Stimulated activated naive B cell treated with anti-CD40 and anti-IgM and Interleukin-4, amounts not matched to agents 10 μg/mL and 1 μg/mL and 100 μg/mL, for 72 hours (primary cell): ENCODE data around the gene RPSA.
"Not testable (repeated sequence)": the region's sequence is repeated elsewhere in the genome, so short reads cannot be mapped to it uniquely, and the experiment has no call there.

ENCODE experiments used
- ATAC-seq, 2 donors: fragments of 150-1000 bp; cut with Tn5 transposase; replicated peaks; 2 replicates each; pipeline ENCODE4 v1.10.0; 2021; ENCODE audit warnings: moderate library complexity in 1 of 2
- DNase-seq: peaks from one replicate; pipeline ENCODE4 v3.0.0; 2021
- H3K27ac Mint-ChIP-seq: one replicate; pipeline ENCODE4 v1.8.0; 2022; ENCODE audit warnings: mild to moderate bottlenecking, mixed read lengths
- H3K27me3 Mint-ChIP-seq, 2 donors: one replicate each; pipeline ENCODE4 v1.8.0; 2022; ENCODE audit warnings: mixed read lengths in 2 of 2
- H3K36me3 Mint-ChIP-seq, 2 donors: one replicate each; pipeline ENCODE4 v1.8.0; 2022; ENCODE audit warnings: mixed read lengths in 2 of 2, mild to moderate bottlenecking in 1 of 2
- H3K4me1 Mint-ChIP-seq, 2 donors: one replicate each; pipeline ENCODE4 v1.8.0; 2022; ENCODE audit warnings: mixed read lengths in 2 of 2, mild to moderate bottlenecking in 1 of 2
- H3K4me3 Mint-ChIP-seq, 2 donors: one replicate each; pipeline ENCODE4 v1.8.0; 2022; ENCODE audit warnings: mild to moderate bottlenecking in 2 of 2, mixed read lengths in 2 of 2, moderate library complexity in 1 of 2
- H3K9me3 Mint-ChIP-seq, 2 donors: one replicate each; pipeline ENCODE4 v1.8.0; 2022; ENCODE audit warnings: mixed read lengths in 2 of 2, mild to moderate bottlenecking in 1 of 2

RPSA gene

DNA sequence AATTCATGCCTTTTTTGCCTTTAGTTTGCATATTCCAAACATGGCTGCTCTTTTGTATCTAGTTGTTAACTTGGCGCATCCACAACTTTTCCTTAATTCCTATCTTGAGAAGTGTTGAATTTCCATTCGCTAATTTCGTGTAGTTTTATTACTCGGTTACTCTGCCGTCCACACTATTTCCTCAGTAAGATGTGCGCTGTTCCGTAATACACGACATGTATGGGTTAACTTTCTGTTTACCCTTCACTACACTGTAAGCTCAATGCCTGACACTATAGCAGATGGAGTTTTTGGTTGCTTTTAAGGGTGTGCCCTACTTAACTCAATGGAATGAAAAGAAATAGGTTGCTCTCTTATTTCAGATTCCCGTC is 724 bp downstream of the RPSA start:
- peaks cover 28 to 36% of the 10 kb centered on the region in 2 donors for H3K4me1 Mint-ChIP-seq
- DNase-seq = no peak

DNA sequence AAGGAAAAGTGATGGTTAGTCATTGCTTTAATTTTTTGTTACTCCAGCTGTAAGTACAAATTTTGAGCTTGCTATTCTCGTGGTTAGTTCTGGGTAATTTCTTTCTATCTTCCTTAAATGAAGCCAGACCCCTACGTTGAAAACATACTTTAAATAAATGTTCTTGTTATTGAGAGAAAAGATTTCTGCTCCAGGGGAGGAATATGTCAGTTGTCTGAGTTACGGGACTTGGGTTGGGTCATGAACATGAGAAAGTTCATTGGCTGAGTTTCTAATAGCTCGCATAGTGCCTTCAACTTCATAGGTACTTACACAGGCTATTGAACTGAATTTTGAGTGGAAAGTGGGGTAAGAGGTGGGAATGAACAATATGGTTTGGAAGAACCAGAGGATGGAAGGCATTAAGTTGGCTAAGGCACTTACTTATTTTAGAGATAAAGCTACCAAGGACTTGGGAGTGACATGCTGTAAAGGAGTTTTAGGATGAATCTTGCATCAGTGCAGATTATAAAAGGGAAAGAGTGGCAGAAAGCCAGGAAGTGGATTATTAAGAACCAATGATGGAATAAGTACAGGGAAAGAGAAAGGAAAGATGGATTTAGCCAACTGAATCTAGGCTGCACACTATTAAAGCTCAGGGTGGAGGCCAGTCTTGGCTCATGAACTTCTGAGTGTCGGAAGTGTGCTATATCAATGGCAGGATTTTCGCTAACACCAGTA is 1.4 kb downstream of the RPSA start:
- H3K9me3 Mint-ChIP-seq = no peaks in the 10 kb centered on the region
- no peak for ATAC-seq
- H3K4me3 Mint-ChIP-seq = peak overlapping the region; percentile 90 to 93
- no peaks in the 10 kb centered on the region for H3K27me3 Mint-ChIP-seq
- peaks cover 28 to 43% of the 10 kb centered on the region in 2 donors for H3K4me1 Mint-ChIP-seq
- peaks cover 48 to 53% of the 10 kb centered on the region in 2 donors for H3K36me3 Mint-ChIP-seq
- DNase-seq = no peak
- H3K27ac Mint-ChIP-seq = peak overlapping the region; percentile 98

More for the DNA sequence above, 724 bp downstream of the RPSA start:
- Mint-ChIP-seq H3K27ac (peak overlapping the region; percentile 98), H3K9me3 (no peaks in the 10 kb centered on the region), H3K4me3 (peak overlapping the region; percentile 90 to 93), H3K27me3 (no peaks in the 10 kb centered on the region), H3K36me3 (peaks cover 42 to 48% of the 10 kb centered on the region in 2 donors)
- no peak for ATAC-seq

DNA sequence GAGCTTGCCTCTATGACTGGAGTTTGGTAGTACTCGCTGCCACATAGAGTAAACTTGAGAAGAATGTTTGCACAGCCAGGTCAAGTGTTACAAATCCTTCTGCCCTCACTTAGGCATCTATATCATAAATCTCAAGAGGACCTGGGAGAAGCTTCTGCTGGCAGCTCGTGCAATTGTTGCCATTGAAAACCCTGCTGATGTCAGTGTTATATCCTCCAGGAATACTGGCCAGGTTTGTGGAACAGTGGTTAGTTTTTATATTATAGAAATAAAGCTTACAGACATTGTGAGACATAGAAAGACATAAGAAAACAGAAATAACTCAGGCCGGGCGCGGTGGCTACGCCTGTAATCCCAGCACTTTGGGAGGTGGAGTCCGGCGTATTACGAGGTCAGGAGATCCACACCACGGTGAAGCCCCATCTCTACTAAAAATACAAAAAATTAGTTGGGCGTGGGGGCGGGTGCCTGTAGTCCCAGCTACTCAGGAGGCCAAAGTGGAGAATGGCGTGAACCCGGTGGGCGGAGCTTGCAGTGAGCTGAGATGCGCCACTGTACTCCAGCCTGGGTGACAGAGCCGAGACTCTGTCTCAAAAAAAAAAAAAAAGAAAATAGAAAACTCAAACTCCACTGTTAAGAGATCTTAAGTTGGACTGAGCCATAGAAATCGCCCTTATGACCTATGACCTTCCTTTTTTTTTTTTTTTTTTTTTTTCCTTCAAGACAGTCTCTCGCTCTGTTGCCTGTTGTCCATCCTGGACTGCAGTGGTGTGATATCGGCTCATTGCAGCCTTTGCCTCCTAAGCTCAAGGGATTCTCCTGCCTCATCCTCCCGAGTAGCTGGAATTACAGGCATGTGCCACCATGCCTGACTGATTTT is 2.2 kb downstream of the RPSA start:
- Mint-ChIP-seq H3K36me3 (peaks cover 49 to 59% of the 10 kb centered on the region in 2 donors), H3K27ac (peak overlapping the region; percentile 98), H3K4me1 (peaks cover 28 to 44% of the 10 kb centered on the region in 2 donors), H3K27me3 (no peaks in the 10 kb centered on the region), H3K4me3 (peak overlapping the region; percentile 90 to 93), H3K9me3 (no peaks in the 10 kb centered on the region)
- ATAC-seq = no peak
- no peak for DNase-seq

GRCh38 chr3:39409514-39410136 is 3.1 kb downstream of the RPSA start:
- Mint-ChIP-seq H3K27me3 (no peaks in the 10 kb centered on the region), H3K9me3 (no peaks in the 10 kb centered on the region), H3K4me3 (peak overlapping the region; percentile 72 to 73), H3K36me3 (peaks cover 52 to 64% of the 10 kb centered on the region in 2 donors), H3K4me1 (peaks cover 25 to 44% of the 10 kb centered on the region in 2 donors), H3K27ac (peak overlapping the region; percentile 98)
- DNase-seq (no peak), ATAC-seq (no peak)

DNA sequence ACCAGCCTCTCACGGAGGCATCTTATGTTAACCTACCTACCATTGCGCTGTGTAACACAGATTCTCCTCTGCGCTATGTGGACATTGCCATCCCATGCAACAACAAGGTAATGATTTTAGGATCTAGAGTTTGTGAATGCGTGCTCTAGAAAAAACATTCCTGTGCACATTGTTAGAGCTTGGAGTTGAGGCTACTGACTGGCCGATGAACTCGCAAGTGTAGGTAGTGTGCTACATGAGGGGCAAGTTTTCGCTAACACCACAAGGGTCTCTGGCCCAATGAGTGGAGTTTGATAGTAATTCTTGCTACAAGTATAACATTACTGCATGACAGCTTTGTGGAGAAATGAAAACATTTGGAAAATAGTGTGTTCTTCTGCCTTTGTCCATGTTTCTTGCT is 4.4 kb downstream of the RPSA start:
- DNase-seq = no peak
- H3K27me3 Mint-ChIP-seq = no peaks in the 10 kb centered on the region
- no peaks in the 10 kb centered on the region for H3K9me3 Mint-ChIP-seq
- no peak for ATAC-seq
- H3K4me1 Mint-ChIP-seq = peaks cover 26 to 42% of the 10 kb centered on the region in 2 donors
- peaks cover 56 to 73% of the 10 kb centered on the region in 2 donors for H3K36me3 Mint-ChIP-seq
- peak overlapping the region in 1 of 2 donors; percentile 56 for H3K4me3 Mint-ChIP-seq
- H3K27ac Mint-ChIP-seq = no peak overlapping the region

- peaks cover 45 to 59% of the 10 kb centered on the region in 2 donors for H3K36me3 Mint-ChIP-seq
- DNase-seq = no peak
- peaks cover 21 to 41% of the 10 kb centered on the region in 2 donors for H3K4me1 Mint-ChIP-seq
- ATAC-seq = no peak
- H3K9me3 Mint-ChIP-seq = no peaks in the 10 kb centered on the region
- no peak overlapping the region for H3K4me3 Mint-ChIP-seq
- peak overlapping the region; percentile 67 for H3K27ac Mint-ChIP-seq
- H3K27me3 Mint-ChIP-seq = no peaks in the 10 kb centered on the region
These were observed 6.2 kb downstream of the RPSA start for GRCh38 chr3:39412668-39413260.

DNA sequence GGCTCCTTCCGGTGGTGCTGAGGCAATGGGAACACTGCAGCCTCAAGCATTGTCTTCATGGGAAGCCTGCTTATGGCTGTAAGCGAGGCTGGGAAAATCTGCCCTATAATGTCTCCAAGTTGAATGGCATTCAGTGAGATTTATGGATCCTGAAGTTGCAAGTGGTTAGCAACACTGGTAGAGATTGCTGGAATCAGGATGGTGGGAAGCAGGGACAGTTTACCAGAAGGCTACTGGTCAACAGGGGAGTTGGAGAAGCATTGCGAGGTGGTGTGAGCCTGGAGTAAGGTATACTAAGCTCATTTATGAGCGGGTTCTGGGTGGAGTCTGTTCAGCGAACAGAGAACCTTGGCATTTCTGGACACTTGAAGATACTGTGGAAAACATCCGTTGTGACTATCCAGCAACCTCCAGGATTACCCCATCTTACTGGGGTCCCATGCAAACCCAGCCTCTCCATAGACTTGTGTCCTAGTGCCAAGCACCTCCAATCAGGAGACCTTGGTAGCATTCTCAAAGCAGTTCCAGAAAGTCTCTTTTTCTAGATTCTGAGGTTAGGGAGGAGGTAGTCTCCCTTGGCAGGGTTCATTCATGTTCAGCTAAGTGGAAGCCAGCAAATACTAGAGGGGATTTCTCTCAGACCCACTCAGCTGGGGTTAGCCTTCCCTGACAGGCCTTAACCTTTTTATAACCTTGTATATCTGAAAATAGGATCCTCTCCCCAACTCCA is 7.3 kb downstream of the RPSA start:
- H3K4me1 Mint-ChIP-seq = peaks cover 20 to 42% of the 10 kb centered on the region in 2 donors
- peak overlapping the region; percentile 69 for H3K27ac Mint-ChIP-seq

DNA sequence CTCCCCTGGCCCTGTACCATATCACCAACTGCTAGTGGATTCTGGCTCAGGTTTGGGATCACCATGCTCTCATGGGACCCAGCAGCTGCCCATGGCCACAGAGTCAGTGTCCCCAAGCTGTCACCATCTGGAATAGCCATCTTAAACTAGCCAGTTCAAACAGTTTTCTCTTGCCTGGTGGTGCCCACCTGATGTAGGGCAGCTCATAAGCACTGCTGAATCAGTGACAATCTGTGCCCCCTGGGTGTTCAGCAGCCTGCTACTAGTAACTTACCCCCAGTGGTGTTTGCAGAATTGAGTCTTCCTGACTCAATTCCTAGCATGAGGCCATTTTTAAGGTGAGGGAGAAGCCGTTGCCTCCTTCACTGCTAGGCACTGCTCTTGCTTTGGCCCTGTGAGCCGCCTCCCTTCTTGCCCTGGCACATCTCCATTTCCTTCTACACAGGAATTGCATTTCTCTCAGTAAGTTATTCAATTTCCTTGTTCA is 7.9 kb downstream of the RPSA start:
- Mint-ChIP-seq H3K4me1 (peaks cover 18 to 36% of the 10 kb centered on the region in 2 donors), H3K27ac (peak overlapping the region; percentile 22), H3K9me3 (no peaks in the 10 kb centered on the region), H3K4me3 (peak overlapping the region in 1 of 2 donors; percentile 8), H3K36me3 (peaks cover 33 to 49% of the 10 kb centered on the region in 2 donors), H3K27me3 (peaks cover 0 to 6% of the 10 kb centered on the region in 2 donors)
- ATAC-seq (peak; percentile 14 to 28), DNase-seq (no peak)

More for the DNA sequence above, 7.3 kb downstream of the RPSA start:
- Mint-ChIP-seq H3K4me3 (no peak overlapping the region), H3K9me3 (no peaks in the 10 kb centered on the region), H3K27me3 (peaks cover 0 to 6% of the 10 kb centered on the region in 2 donors), H3K36me3 (peaks cover 37 to 53% of the 10 kb centered on the region in 2 donors)
- ATAC-seq (peak; percentile 4 to 19), DNase-seq (no peak)

DNA sequence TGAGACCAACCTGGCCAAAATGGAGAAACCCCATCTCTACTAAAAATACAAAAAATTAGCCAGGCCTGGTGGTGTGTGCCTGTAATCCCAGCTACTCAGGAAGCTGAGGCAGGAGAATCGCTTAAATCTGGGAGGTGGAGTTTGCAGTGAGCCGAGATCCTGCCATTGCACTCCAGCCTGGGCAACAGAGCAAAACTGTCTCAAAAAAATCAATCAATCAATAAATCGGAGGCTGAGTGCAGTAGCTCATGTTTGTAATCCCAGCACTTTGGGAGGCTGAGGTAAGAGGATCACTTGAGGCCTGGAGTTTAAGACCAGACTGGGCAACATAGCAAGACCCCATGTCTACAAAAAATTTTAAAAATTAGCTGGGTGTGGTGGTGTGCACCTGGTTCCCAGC is 8.8 kb downstream of the RPSA start:
- not testable (repeated sequence) for H3K9me3 Mint-ChIP-seq, H3K27me3 Mint-ChIP-seq, DNase-seq, H3K4me3 Mint-ChIP-seq, ATAC-seq
- peak overlapping the region; percentile 22 for H3K27ac Mint-ChIP-seq
- peaks cover 13 to 30% of the 10 kb centered on the region in 2 donors for H3K4me1 Mint-ChIP-seq
- peaks cover 27 to 47% of the 10 kb centered on the region in 2 donors for H3K36me3 Mint-ChIP-seq

- ATAC-seq = peak; percentile 22 to 44
- DNase-seq = no peak
- Mint-ChIP-seq H3K9me3 (no peaks in the 10 kb centered on the region), H3K27me3 (peaks cover 0 to 6% of the 10 kb centered on the region in 2 donors), H3K27ac (peak overlapping the region; percentile 84), H3K36me3 (peaks cover 30 to 50% of the 10 kb centered on the region in 2 donors), H3K4me1 (peaks cover 11 to 30% of the 10 kb centered on the region in 2 donors), H3K4me3 (no peak overlapping the region)
These were observed 9.5 kb downstream of the RPSA start for GRCh38 chr3:39415983-39416382.

DNA sequence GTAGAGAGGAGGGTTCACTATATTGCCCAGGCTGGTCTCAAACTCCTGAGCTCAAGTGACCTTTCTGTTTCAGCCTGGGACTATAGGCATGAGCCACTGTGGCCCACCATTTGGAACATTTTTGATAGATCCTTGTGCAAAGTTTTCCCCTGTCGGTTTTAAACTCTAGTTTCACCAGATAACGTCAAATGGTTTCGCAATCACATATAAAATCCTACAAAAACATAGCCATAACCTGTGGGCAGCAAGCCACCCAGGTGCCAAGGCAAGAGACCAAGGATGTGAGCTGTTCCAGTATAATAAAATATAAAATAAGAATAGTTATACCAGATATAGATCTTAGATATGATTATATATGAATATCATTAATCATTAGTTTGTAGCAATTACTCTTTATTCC is 10.5 kb downstream of the RPSA start:
- not testable (repeated sequence) for H3K9me3 Mint-ChIP-seq, DNase-seq, H3K27me3 Mint-ChIP-seq, H3K4me3 Mint-ChIP-seq, H3K27ac Mint-ChIP-seq
- peak in 1 of 2 donors; percentile 3 for ATAC-seq
- Mint-ChIP-seq H3K36me3 (peaks cover 22 to 54% of the 10 kb centered on the region in 2 donors), H3K4me1 (peaks cover 7 to 25% of the 10 kb centered on the region in 2 donors)

- H3K27ac Mint-ChIP-seq, H3K27me3 Mint-ChIP-seq, DNase-seq, H3K4me3 Mint-ChIP-seq, ATAC-seq, H3K9me3 Mint-ChIP-seq: not testable (repeated sequence)
- Mint-ChIP-seq H3K4me1 (peaks cover 7 to 16% of the 10 kb centered on the region in 2 donors), H3K36me3 (peaks cover 15 to 43% of the 10 kb centered on the region in 2 donors)
These were observed 12.2 kb downstream of the RPSA start for GRCh38 chr3:39418556-39419225.
